ENCODE data around the gene CNTN1. TPM values are rescaled to one million over a fixed set of nuclear protein-coding genes. Genes with fewer than 3 reads are reported as not detected.

Gene CNTN1
- total and polyA plus RNA-seq, 9 of the 15 experiments (the other 6 are each of a cell fraction or from before 2014, with no cell fraction given), result 0.16 TPM; not detected in 8

- Histone ChIP-seq H2AFZ (ENCODE audit: low read depth, low read length) (no peak overlapping the region), H3K79me2 (ENCODE audit: control insufficient read depth, insufficient read depth, low read length) (no peaks in the 10 kb centered on the region), H3K9me1 (ENCODE audit: control insufficient read depth, insufficient read depth, low read length) (no peaks in the 10 kb centered on the region), H3K9me3 (replicated peaks; ENCODE audit: control insufficient read depth, insufficient read depth, low read depth, low read length) (no peaks in the 10 kb centered on the region), H3K4me1 (replicated peaks in 1 of 2; ENCODE audit: control insufficient read depth in 2 of 2, insufficient read depth in 2 of 2, low read length in 2 of 2) (no peaks in the 10 kb centered on the region), H3K4me3 (no peak overlapping the region), H3K27ac (ENCODE audit: extremely low read depth, low read depth, low read length) (no peak overlapping the region), H3K36me3 (ENCODE audit: control insufficient read depth, insufficient read depth, low read length) (no peaks in the 10 kb centered on the region), H3K9ac (ENCODE audit: insufficient read depth in 1 of 2, low read depth in 2 of 2, low read length in 2 of 2) (no peak overlapping the region), H4K20me1 (replicated peaks; ENCODE audit: control insufficient read depth, insufficient read depth, low read length) (no peaks in the 10 kb centered on the region), H3K27me3 (ENCODE audit: control insufficient read depth in 2 of 2, insufficient read depth in 2 of 2, low read length in 2 of 2) (no peaks in the 10 kb centered on the region), H3K4me2 (ENCODE audit: insufficient read depth, low read length) (no peak overlapping the region)
- BruUV-seq (replicated peaks), result no TSS peak
- POLR2A ChIA-PET, result no interaction called here
- DNase-seq (ENCODE audit: extremely low read depth in 1 of 4, low spot score in 3 of 4) (no peak), FAIRE-seq (no peak), ATAC-seq (no peak)
- intact Hi-C loops (cut with micrococcal nuclease) (no loop called here), in situ Hi-C loops (cut with MboI) (no loop called here)
- WGBS (ENCODE audit: insufficient coverage, low coverage, missing lambda C conversion rate), result 0% methylated on average over 2 of the region's 2 CpGs
- CTCF ChIA-PET (ENCODE audit: low intra/inter-chr PET ratio), result no interaction called here
- TF ChIP-seq ZNF445 (CRISPR knock-in tag; IDR thresholded peaks at IDR 0.05; ENCODE audit: low read depth) (no peak), HDAC8 (tag; IDR thresholded peaks at IDR 0.05) (no peak), FOXJ3 (CRISPR knock-in tag; IDR thresholded peaks at IDR 0.05) (no peak), IFI16 (CRISPR knock-in tag; IDR thresholded peaks at IDR 0.05) (no peak), CHD4 (IDR thresholded peaks at IDR 0.05; ENCODE audit: insufficient read depth, insufficient replicate concordance, low read depth, low read length, poor library complexity, severe bottlenecking) (no peak), ARNT (IDR thresholded peaks at IDR 0.05) (no peak), SPI1 (IDR thresholded peaks at IDR 0.05; ENCODE audit: borderline replicate concordance, low read depth, low read length) (no peak), GMEB1 (CRISPR knock-in tag; IDR thresholded peaks at IDR 0.05) (no peak), CBFA2T2 (conservative IDR thresholded peaks at IDR 0.05) (no peak), ARID1B (IDR thresholded peaks at IDR 0.05) (no peak), MEF2D (tag; conservative IDR thresholded peaks at IDR 0.05; ENCODE audit: low read depth) (no peak), NCOA6 (IDR thresholded peaks at IDR 0.05) (no peak), PKNOX1 (IDR thresholded peaks at IDR 0.05) (no peak), HNRNPL (IDR thresholded peaks at IDR 0.05; ENCODE audit: low read depth, low read length) (no peak), HMGXB4 (CRISPR knock-in tag; IDR thresholded peaks at IDR 0.05) (no peak), EHMT2 (IDR thresholded peaks at IDR 0.05) (no peak), HINFP (tag; conservative IDR thresholded peaks at IDR 0.05; ENCODE audit: low read depth) (no peak)
These were observed 279.7 kb downstream of the CNTN1 start for GRCh38 chr12:40971911-40972310.
